Kasumi-1 (cell line): ENCODE results near the gene SLC35D2.
"Not testable (repeated sequence)": the region's sequence is repeated elsewhere in the genome, so short reads cannot be mapped to it uniquely, and the experiment has no call there.

Source experiments
- DNase-seq, 2 experiments: peaks; one replicate each; lab custom pipeline; 2025; lab: John Stamatoyannopoulos, UW

The SLC35D2 gene

GRCh38 chr9:96400132-96400910 lies 16.8 kb upstream of the SLC35D2 start:
- no peak for DNase-seq

- DNase-seq, result no peak
These were observed 15.8 kb upstream of the SLC35D2 start for GRCh38 chr9:96399325-96399633.

- no peak for DNase-seq
These were observed 15.2 kb upstream of the SLC35D2 start for GRCh38 chr9:96398582-96399324.

- no peak for DNase-seq
These were observed 12.5 kb upstream of the SLC35D2 start for GRCh38 chr9:96395964-96396363.

- DNase-seq, result no peak
These were observed 11.5 kb upstream of the SLC35D2 start for GRCh38 chr9:96394832-96395496.

- no peak for DNase-seq
These were observed 8.8 kb upstream of the SLC35D2 start for GRCh38 chr9:96392263-96392662.

DNA sequence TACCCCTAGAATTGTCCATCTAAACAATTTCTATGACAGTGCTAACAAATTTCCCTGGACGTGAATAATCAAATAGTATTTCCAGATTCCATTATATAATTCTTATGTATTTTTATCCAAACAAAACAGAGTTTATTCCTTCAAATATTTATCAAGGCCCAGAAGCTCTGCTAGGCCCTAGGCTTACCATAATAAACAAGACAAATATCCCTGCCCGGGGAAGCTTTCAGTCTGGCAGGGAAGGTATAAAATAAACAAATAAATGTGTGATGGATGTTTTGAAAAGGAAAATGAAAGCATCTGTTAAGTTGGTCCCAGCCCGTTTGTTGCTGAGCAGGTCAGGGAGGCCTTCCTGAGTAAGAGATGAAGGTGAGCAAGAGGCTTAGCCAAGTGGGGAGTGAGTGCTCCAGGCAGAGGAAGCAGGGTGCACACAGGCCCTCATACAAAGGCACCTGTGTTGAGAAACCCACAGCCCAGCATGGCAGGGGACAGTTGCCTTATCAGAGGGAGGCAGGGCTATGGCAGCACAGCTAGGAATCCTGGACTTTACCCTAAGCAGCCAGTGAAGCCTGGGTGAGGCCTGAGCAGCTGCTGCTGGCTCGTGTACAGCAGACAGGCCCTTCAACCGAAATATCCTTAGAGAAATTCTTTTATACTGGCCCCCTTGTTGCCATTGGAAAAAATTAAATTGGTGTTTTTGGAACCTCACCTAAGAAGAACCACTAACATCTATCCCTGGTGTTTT lies 7.7 kb upstream of the SLC35D2 start:
- DNase-seq, result no peak

DNA sequence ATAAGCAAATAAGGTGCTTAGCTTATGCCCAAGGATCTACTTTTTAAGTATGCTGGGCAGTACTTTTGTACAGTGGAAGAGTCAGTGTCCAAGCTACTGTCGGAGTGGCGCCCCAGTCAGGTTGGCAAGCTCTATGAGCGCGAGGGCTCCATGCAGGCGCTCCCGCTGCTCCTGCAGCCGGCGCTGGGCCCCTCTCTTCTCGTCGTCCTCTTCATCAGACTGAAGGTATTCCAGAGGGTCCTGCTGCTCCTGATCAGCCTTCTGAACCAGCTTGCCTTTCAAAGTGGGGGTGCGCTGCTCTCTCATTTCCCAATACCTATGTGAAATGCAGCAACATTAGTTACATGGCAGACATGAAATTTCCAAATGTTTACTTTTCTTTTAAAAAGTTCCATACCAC lies 4.6 kb upstream of the SLC35D2 start:
- no peak for DNase-seq

- no peak for DNase-seq
These were observed 2.6 kb upstream of the SLC35D2 start for GRCh38 chr9:96386157-96386556.

DNA sequence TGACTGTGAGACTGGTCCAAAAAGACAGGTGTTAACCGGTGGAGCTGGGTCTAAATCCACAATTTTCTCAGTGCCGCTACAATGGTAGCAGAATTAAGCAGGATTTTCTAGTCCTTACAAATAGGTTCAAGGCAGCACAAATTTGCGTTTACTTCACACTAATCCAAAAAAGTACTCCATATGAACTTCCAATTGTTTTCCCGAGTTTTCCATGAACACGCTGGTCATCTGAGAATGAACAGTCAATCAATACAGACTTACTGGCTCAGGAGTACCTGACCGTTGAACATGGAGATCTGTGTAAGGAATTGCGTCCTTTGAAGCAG lies 709 bp downstream of the SLC35D2 start:
- no peak for DNase-seq

- DNase-seq, result no peak
These were observed 1.3 kb downstream of the SLC35D2 start for GRCh38 chr9:96382175-96382574.

GRCh38 chr9:96381696-96382095 lies 1.8 kb downstream of the SLC35D2 start:
- DNase-seq, result no peak

GRCh38 chr9:96381125-96381524 lies 2.4 kb downstream of the SLC35D2 start:
- no peak for DNase-seq

DNA sequence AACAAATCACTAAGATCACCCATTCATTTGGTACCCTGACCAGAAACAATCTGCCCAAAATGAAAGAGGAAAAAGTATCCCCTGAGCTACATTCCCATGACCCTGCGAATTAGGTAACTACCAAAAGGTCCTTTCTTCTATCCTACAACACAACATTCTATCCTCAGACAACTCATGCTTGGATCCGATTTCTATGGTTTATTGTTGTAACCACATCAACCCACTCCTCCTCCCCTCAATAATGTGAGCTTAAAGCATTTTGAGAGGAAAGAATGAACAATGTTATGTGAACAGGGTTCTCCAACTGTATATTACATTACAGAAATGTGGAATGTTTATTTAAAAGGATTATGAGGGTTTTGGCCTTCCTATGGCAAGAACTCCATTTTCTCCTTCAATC lies 4.0 kb downstream of the SLC35D2 start:
- no peak for DNase-seq

DNA sequence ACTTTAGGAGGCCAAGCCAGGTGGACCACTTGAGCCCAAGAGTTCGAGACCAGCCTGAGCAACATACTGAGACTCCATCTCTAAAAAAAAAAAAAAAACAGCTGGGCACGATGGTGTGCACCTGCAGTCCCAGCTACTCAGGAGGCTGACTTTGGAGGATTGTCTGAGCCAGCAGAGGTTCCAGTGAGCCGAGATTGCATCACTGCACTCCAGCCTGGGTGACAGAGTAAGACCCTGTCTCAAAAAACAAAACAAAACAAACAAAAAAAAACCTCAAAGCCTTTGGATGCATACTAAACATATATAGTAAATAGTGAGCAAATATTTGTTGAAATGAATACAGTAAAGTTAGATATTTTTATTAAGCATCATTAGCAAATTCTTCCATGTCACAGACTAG lies 5.3 kb downstream of the SLC35D2 start:
- no peak for DNase-seq

DNA sequence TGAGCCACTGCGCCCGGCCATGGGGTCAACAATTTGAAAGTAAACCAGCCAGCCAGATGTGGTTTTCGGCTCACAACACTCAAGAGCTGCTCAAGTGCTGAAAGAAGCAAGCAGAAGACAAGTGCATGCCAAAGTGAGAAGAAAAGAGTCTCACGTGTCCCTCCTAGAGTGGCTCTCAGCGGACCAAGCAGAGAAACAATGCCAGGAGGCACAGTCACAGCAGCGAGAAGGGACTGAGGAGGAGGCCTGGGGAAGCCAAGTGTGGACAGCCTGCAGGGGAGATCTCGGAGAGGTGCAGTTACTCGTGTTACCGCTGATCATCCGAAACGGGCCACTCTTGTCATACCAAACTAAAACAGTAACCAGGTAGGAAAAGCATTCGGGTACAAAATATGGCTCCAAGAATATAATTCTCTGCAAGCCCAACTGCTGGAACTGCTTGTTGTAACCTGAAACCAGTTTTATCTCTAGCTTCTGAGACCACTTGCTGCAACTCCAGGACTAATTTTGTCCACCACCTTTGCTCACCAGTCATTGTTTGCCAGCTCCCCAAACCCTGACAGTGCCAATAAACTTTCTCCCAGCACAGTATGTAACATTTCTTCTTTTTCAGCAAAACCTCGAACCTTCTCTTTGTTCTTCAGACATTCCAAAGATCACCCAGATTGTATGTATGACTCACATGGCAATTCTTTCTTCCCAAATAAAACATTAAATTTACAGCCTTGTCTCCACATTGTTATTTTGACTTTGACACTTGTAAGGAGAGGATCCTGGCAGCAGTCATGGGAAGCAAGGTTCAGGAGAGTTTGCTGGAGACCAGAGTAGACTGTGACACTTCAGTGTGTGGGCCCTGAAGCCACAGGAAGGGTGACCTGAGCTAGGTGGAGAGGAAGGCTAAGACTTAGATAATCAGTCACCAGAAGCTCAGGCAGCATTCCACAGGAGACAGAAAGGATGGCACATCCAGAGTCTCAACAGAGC lies 6.3 kb downstream of the SLC35D2 start:
- DNase-seq, result no peak

DNA sequence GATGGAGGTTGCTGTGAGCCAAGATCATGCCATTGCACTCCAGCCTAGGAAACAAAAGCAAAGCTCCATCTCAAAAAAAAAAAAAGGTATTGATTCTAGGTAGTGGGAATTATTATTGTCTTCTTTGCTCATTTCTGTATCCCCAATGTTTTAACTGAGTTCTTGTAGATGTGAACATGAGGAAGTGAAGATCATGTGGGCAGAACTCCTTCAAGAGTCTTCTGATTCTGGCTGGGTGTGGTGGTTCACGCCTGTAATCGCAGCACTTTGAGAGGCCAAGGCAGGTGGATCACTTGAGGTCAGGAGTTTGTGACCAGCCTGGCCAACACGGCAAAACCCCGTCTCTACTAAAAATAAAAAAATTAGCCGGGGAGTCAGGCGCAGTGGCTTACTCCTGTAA lies 8.0 kb downstream of the SLC35D2 start:
- DNase-seq, result not testable (repeated sequence)

DNA sequence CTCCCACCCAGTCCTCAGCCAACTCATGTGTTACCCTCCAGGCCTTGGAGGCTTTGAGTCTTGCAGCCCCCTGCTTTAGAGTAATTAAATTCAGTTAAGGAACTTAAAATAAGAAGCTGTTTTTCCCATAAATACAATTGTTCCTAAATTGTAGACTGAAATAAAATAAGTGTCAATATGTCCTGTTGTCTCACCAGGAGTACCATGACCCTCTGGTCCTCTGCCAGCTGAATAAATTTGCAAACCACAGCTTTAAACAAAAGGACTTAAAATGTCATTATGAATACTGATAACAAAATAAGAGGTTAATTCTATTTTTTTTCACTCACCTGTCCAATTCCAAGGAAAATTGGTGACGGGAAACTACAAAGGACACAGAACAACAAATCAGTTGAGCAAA lies 15.6 kb downstream of the SLC35D2 start:
- DNase-seq, result no peak

- DNase-seq, result no peak
These were observed 20.1 kb downstream of the SLC35D2 start for GRCh38 chr9:96363175-96363967.

GRCh38 chr9:96362119-96362518 lies 21.4 kb downstream of the SLC35D2 start:
- not testable (repeated sequence) for DNase-seq

GRCh38 chr9:96361668-96362067 lies 21.8 kb downstream of the SLC35D2 start:
- DNase-seq, result no peak
